Right atrium auricular region (tissue), 2 donors: Measurements from ENCODE around the gene FOXP4. TPM values are rescaled to one million over a fixed set of nuclear protein-coding genes. Genes with fewer than 3 reads are reported as not detected.

Experiments used
- DNase-seq: peaks from one replicate; pipeline ENCODE4 v3.0.0-alpha.2; 2019; ENCODE audit warnings: low spot score
- H3K27ac ChIP-seq, 2 donors: fragments of 200-600 bp; sonication (generic); 1 replicate in 1 of 2; 2 replicates in 1 of 2; pipeline ENCODE4 v1.5.1; 2016 to 2019
- H3K27me3 ChIP-seq, 2 donors: fragments of 200-600 bp; sonication (generic); one replicate each; pipeline versions ENCODE4 v1.5.1 to v1.6.0; 2017 to 2019
- H3K36me3 ChIP-seq: fragments of 200-600 bp; sonication (generic); one replicate; pipeline ENCODE4 v1.5.1; 2016
- H3K4me1 ChIP-seq, 2 donors: fragments of 200-600 bp; sonication (generic); one replicate each; pipeline versions ENCODE4 v1.5.1 to v1.6.0; 2017 to 2019
- H3K4me3 ChIP-seq, 2 donors: fragments of 200-600 bp; sonication (generic); 1 replicate in 1 of 2; 2 replicates in 1 of 2; pipeline ENCODE4 v1.5.1; 2017 to 2019; ENCODE audit warnings: mild to moderate bottlenecking in 1 of 2, moderate library complexity in 1 of 2
- H3K9me3 ChIP-seq, 2 donors: fragments of 200-600 bp; sonication (generic); one replicate each; pipeline ENCODE4 v1.5.1; 2019
- CTCF ChIP-seq, 2 donors: fragments of 200-600 bp; sonication (generic); IDR thresholded peaks; one replicate each; pipeline ENCODE4 v1.5.1; 2019; ENCODE audit warnings: antibody characterized with exemption in 2 of 2
- total RNA-seq, 2 donors: library from RNA; depleted of rRNA; stranded (reverse); fragments of >200 nt; gene quantifications; one replicate each; pipeline ENCODE4 v1.1.0, GENCODE V29; 2016

The FOXP4 gene
- total RNA-seq, 2 donors from 2014 or later, result 9.3 to 20.2 TPM

GRCh38 chr6:41646026-41646795 lies 100.0 kb downstream of the FOXP4 start:
- H3K27me3 ChIP-seq, result no peaks in the 10 kb centered on the region
- no peak for DNase-seq
- no peak for TF ChIP-seq CTCF (IDR thresholded peaks at IDR 0.05)
- H3K36me3 ChIP-seq, result no peaks in the 10 kb centered on the region
- H3K27ac ChIP-seq, result no peak overlapping the region
- no peaks in the 10 kb centered on the region for H3K4me1 ChIP-seq
- no peak overlapping the region for H3K4me3 ChIP-seq
- no peaks in the 10 kb centered on the region for H3K9me3 ChIP-seq

- no peak for TF ChIP-seq CTCF (IDR thresholded peaks at IDR 0.05)
- Histone ChIP-seq H3K27me3 (no peaks in the 10 kb centered on the region), H3K9me3 (no peaks in the 10 kb centered on the region), H3K36me3 (no peaks in the 10 kb centered on the region), H3K27ac (no peak overlapping the region), H3K4me1 (no peaks in the 10 kb centered on the region), H3K4me3 (no peak overlapping the region)
- no peak for DNase-seq
These were observed 100.9 kb downstream of the FOXP4 start for GRCh38 chr6:41647061-41647511.

GRCh38 chr6:41648070-41648585 lies 101.9 kb downstream of the FOXP4 start:
- Histone ChIP-seq H3K27ac (no peak overlapping the region), H3K4me3 (no peak overlapping the region), H3K4me1 (no peaks in the 10 kb centered on the region), H3K27me3 (no peaks in the 10 kb centered on the region), H3K36me3 (no peaks in the 10 kb centered on the region), H3K9me3 (no peaks in the 10 kb centered on the region)
- no peak for DNase-seq
- TF ChIP-seq CTCF (IDR thresholded peaks at IDR 0.05), result no peak

- TF ChIP-seq CTCF (IDR thresholded peaks at IDR 0.05), result no peak
- no peaks in the 10 kb centered on the region for H3K36me3 ChIP-seq
- H3K27ac ChIP-seq, result no peak overlapping the region
- no peak overlapping the region for H3K4me3 ChIP-seq
- H3K4me1 ChIP-seq, result no peaks in the 10 kb centered on the region
- DNase-seq, result no peak
- H3K27me3 ChIP-seq, result no peaks in the 10 kb centered on the region
- no peaks in the 10 kb centered on the region for H3K9me3 ChIP-seq
These were observed 102.7 kb downstream of the FOXP4 start for GRCh38 chr6:41648921-41649320.

- no peak for DNase-seq
- H3K36me3 ChIP-seq, result no peaks in the 10 kb centered on the region
- H3K27me3 ChIP-seq, result no peaks in the 10 kb centered on the region
- H3K4me3 ChIP-seq, result no peak overlapping the region
- TF ChIP-seq CTCF (IDR thresholded peaks at IDR 0.05), result no peak
- no peaks in the 10 kb centered on the region for H3K9me3 ChIP-seq
- H3K27ac ChIP-seq, result no peak overlapping the region
- no peaks in the 10 kb centered on the region for H3K4me1 ChIP-seq
These were observed 103.4 kb downstream of the FOXP4 start for GRCh38 chr6:41649596-41649995.
